SK-N-SH (cell line): ENCODE measurements around the gene TMEM212. TPM values are rescaled to one million over a fixed set of nuclear protein-coding genes. Genes with fewer than 3 reads are reported as not detected.

ENCODE experiments used
- CTCF ChIA-PET: fragments of 300-600, 350-600 bp; formaldehyde crosslinking; extraction: SDS; loops from one replicate; lab custom pipeline; 2021; lab: Yijun Ruan, JAX
- POLR2A ChIA-PET: fragments of 350-600 bp; sonication (Branson Sonifier 250); formaldehyde crosslinking; extraction: SDS; loops from one replicate; lab custom pipeline; 2020; ENCODE audit warnings: antibody characterized with exemption, inconsistent platforms; lab: Yijun Ruan, JAX
- DNase-seq: peaks from one replicate; pipeline ENCODE4 v3.0.0; 2012
- H2AFZ ChIP-seq: fragments of 200-600 bp; sonication (generic); 2 replicates; pipeline ENCODE4 v1.8.1; 2016; ENCODE audit warnings: antibody characterized with exemption, mild to moderate bottlenecking, low read depth
- H3F3A ChIP-seq: fragments of 200-600 bp; sonication (generic); replicated peaks from 2 replicates; pipeline ENCODE3; 2016; ENCODE audit warnings: antibody characterized with exemption, mild to moderate bottlenecking; ENCODE audit not compliant: insufficient read depth
- H3K27ac ChIP-seq, 2 experiments: fragments of 200-500 bp in 1 of 2; fragments of 200-600 bp in 1 of 2; sonication (Bioruptor generic) in 1 of 2; sonication (generic), shearing (Covaris generic) in 1 of 2; 2 replicates each; pipeline versions ENCODE4 v1.5.1 to v1.6.1; 2014 to 2016; ENCODE audit warnings: low read depth in 2 of 2, inconsistent platforms in 1 of 2, low read length in 1 of 2, mild to moderate bottlenecking in 1 of 2, mixed read lengths in 1 of 2
- H3K27me3 ChIP-seq: fragments of 200-600 bp; sonication (generic), shearing (Covaris generic); 2 replicates; pipeline ENCODE4 v1.6.1; 2016; ENCODE audit warnings: mixed run types; ENCODE audit not compliant: insufficient read depth
- H3K36me3 ChIP-seq, 2 experiments: fragments of 200-500 bp in 1 of 2; fragments of 200-600 bp in 1 of 2; sonication (Bioruptor generic) in 1 of 2; sonication (generic) in 1 of 2; replicated peaks in 1 of 2; 2 replicates each; pipeline versions ENCODE3 to v1.5.1; 2014 to 2016; ENCODE audit warnings: low read length in 1 of 2, mild to moderate bottlenecking in 1 of 2; ENCODE audit not compliant: insufficient read depth in 2 of 2, control insufficient read depth in 1 of 2
- H3K4me1 ChIP-seq, 2 experiments: fragments of 200-500 bp in 1 of 2; fragments of 200-600 bp in 1 of 2; sonication (Bioruptor generic) in 1 of 2; sonication (generic), shearing (Covaris generic) in 1 of 2; 2 replicates each; pipeline versions ENCODE4 v1.5.1 to v1.6.1; 2014 to 2016; ENCODE audit warnings: low read depth in 1 of 2, low read length in 1 of 2, mixed run types in 1 of 2; ENCODE audit not compliant: insufficient read depth in 2 of 2, control insufficient read depth in 1 of 2
- H3K4me2 ChIP-seq: fragments of 200-600 bp; sonication (generic), shearing (Covaris generic); 2 replicates; pipeline ENCODE4 v1.6.1; 2017; ENCODE audit warnings: mixed run types
- H3K4me3 ChIP-seq, 2 experiments: fragments of 200-500 bp in 1 of 2; fragments of 200-600 bp in 1 of 2; sonication (Bioruptor generic) in 1 of 2; sonication (generic), shearing (Covaris generic) in 1 of 2; 2 replicates each; pipeline versions ENCODE4 v1.5.1 to v1.8.1; 2014 to 2016; ENCODE audit warnings: low read depth in 2 of 2, inconsistent platforms in 1 of 2, low read length in 1 of 2, mild to moderate bottlenecking in 1 of 2, mixed read lengths in 1 of 2, moderate library complexity in 1 of 2
- H3K79me2 ChIP-seq: fragments of 200-600 bp; sonication (generic); 2 replicates; pipeline ENCODE4 v1.8.1; 2017; ENCODE audit warnings: mild to moderate bottlenecking; ENCODE audit not compliant: insufficient read depth
- H3K9ac ChIP-seq: fragments of 200-600 bp; sonication (generic); 2 replicates; pipeline ENCODE4 v1.6.1; 2017; ENCODE audit warnings: mixed run types
- H3K9me2 ChIP-seq: fragments of 200-600 bp; sonication (generic); 2 replicates; pipeline ENCODE4 v1.6.1; 2017; ENCODE audit warnings: mixed run types
- H3K9me3 ChIP-seq: fragments of 200-600 bp; sonication (generic); 2 replicates; pipeline ENCODE4 v1.6.1; 2017; ENCODE audit warnings: mixed run types, mild to moderate bottlenecking, moderate library complexity
- H4K20me1 ChIP-seq: fragments of 200-600 bp; sonication (generic); 2 replicates; pipeline ENCODE4 v1.6.1; 2017; ENCODE audit warnings: mild to moderate bottlenecking, mixed run types; ENCODE audit not compliant: insufficient read depth
- ELF1 ChIP-seq: IDR thresholded peaks from 2 replicates; pipeline ENCODE4 v1.4.0; 2012
- EP300 ChIP-seq, 2 experiments: IDR thresholded peaks; 2 replicates each; pipeline versions ENCODE4 v1.4.0 to v1.6.1; 2012; ENCODE audit warnings: borderline replicate concordance in 1 of 2, low read depth in 1 of 2, low read length in 1 of 2
- FOXJ3 ChIP-seq: sonication (generic); formaldehyde crosslinking; IDR thresholded peaks from 2 replicates; pipeline ENCODE4 v1.5.1; 2020; ENCODE audit warnings: mild to moderate bottlenecking, missing genetic modification reagents
- GABPA ChIP-seq: IDR thresholded peaks from 2 replicates; pipeline ENCODE4 v1.4.0; 2012; ENCODE audit warnings: low read depth, mild to moderate bottlenecking
- GATA2 ChIP-seq: sonication (generic); formaldehyde crosslinking; IDR thresholded peaks from 2 replicates; pipeline ENCODE4 v1.5.0; 2020; ENCODE audit warnings: mild to moderate bottlenecking, missing genetic modification reagents
- JUND ChIP-seq: IDR thresholded peaks from 2 replicates; pipeline ENCODE4 v1.4.0; 2012
- MEF2A ChIP-seq: IDR thresholded peaks from 2 replicates; pipeline ENCODE4 v1.4.0; 2012; ENCODE audit warnings: low read depth, borderline replicate concordance
- MXI1 ChIP-seq: IDR thresholded peaks from 2 replicates; pipeline ENCODE4 v1.6.1; 2012; ENCODE audit warnings: mild to moderate bottlenecking, low read depth, low read length, improper control_type of control experiment
- NFIC ChIP-seq: IDR thresholded peaks from 2 replicates; pipeline ENCODE4 v1.4.0; 2012; ENCODE audit warnings: borderline replicate concordance
- NRF1 ChIP-seq: IDR thresholded peaks from 2 replicates; pipeline ENCODE4 v1.6.1; 2012; ENCODE audit warnings: low read depth, mild to moderate bottlenecking, low read length
- RCOR1 ChIP-seq: fragments of 150-350 bp; IDR thresholded peaks from 2 replicates; pipeline ENCODE4 v1.6.1; 2017; ENCODE audit warnings: antibody characterized with exemption, low read length
- RXRA ChIP-seq: IDR thresholded peaks from 2 replicates; pipeline ENCODE4 v1.4.0; 2012; ENCODE audit warnings: low read depth, mild to moderate bottlenecking, borderline replicate concordance
- SIN3A ChIP-seq: IDR thresholded peaks from 2 replicates; pipeline ENCODE4 v1.6.1; 2012; ENCODE audit warnings: low read depth, mild to moderate bottlenecking, low read length, moderate library complexity, borderline replicate concordance
- SMC3 ChIP-seq: IDR thresholded peaks from 2 replicates; pipeline ENCODE4 v1.6.1; 2012; ENCODE audit warnings: low read depth, low read length, improper control_type of control experiment
- TAF1 ChIP-seq: IDR thresholded peaks from 2 replicates; pipeline ENCODE4 v1.6.1; 2012; ENCODE audit warnings: low read depth, mild to moderate bottlenecking, low read length, moderate library complexity, borderline replicate concordance
- TCF12 ChIP-seq: IDR thresholded peaks from 2 replicates; pipeline ENCODE4 v1.4.0; 2012
- TEAD4 ChIP-seq: IDR thresholded peaks from 2 replicates; pipeline ENCODE4 v1.4.0; 2012; ENCODE audit warnings: mild to moderate bottlenecking, borderline replicate concordance; ENCODE audit not compliant: insufficient read depth
- YY1 ChIP-seq: IDR thresholded peaks from 2 replicates; pipeline ENCODE4 v1.4.0; 2012; ENCODE audit warnings: low read depth, mild to moderate bottlenecking
- WGBS: methylation state at CpG from one replicate; pipeline ENCODE4 v1.1.6; 2017; ENCODE audit warnings: low lambda C conversion rate; 5-methylcytosine and 5-hydroxymethylcytosine counted together
- polyA plus RNA-seq, 3 experiments: library from polyadenylated mRNA; depleted of rRNA; stranded (reverse); fragments of >200 nt; gene quantifications; 2 replicates each; pipeline ENCODE4 v1.2.3, GENCODE V29; 2012
- TF ChIP-seq, protein P1 (sequence below): IDR thresholded peaks from 2 replicates; pipeline ENCODE4 v1.6.1; 2012; ENCODE audit warnings: mild to moderate bottlenecking, low read depth, low read length, moderate library complexity
- TF ChIP-seq, protein P2 (sequence below): IDR thresholded peaks from 2 replicates; pipeline ENCODE4 v1.4.0; 2012; ENCODE audit warnings: low read depth, borderline replicate concordance
- TF ChIP-seq, protein P3 (sequence below): IDR thresholded peaks from 2 replicates; pipeline ENCODE4; 2012
- TF ChIP-seq, protein P4 (sequence below): fragments of 150-350 bp; IDR thresholded peaks from 2 replicates; pipeline ENCODE4 v1.6.1; 2016; ENCODE audit warnings: mild to moderate bottlenecking, low read depth, low read length
- TF ChIP-seq, protein P5 (sequence below): fragments of 150-350 bp; IDR thresholded peaks from 2 replicates; pipeline ENCODE4 v1.6.1; 2017; ENCODE audit warnings: antibody characterized with exemption, low read length, low read depth, borderline replicate concordance

The TMEM212 gene
- polyA plus RNA-seq, 1 of the 3 experiments (the other 2 are of a cell fraction): not detected

DNA sequence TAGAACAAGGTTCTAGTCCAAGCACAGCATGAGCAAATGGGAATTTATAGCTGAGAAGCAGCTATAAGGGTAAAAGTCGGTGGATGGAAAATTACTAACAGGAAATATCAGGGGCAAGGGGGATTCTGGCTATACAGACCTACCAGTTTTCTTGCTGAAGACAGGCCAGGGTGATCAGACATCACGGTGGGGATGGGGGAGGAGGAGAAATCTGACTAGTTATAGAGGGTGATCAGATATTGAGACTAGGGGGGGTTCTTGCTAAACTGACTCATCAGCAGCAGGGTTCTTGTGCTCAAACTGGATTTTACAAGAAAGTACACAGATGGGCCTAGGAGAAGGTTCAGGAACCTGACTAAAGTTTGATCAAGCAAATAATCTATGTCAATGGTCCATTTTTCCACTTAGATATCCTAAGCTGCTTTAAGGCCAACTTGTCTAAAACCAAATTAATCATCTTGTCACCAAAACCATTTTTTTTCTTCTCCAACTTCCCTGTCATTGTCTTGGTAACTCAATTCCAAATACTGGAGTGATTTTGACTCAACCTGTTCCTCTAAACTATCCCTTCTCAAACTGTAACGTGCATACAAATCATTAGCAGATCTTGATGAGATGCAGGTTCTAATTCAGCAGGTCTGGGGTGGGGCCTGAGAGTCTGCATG, 4.6 kb downstream of the TMEM212 start (continued):
- TF ChIP-seq, protein P1, sequence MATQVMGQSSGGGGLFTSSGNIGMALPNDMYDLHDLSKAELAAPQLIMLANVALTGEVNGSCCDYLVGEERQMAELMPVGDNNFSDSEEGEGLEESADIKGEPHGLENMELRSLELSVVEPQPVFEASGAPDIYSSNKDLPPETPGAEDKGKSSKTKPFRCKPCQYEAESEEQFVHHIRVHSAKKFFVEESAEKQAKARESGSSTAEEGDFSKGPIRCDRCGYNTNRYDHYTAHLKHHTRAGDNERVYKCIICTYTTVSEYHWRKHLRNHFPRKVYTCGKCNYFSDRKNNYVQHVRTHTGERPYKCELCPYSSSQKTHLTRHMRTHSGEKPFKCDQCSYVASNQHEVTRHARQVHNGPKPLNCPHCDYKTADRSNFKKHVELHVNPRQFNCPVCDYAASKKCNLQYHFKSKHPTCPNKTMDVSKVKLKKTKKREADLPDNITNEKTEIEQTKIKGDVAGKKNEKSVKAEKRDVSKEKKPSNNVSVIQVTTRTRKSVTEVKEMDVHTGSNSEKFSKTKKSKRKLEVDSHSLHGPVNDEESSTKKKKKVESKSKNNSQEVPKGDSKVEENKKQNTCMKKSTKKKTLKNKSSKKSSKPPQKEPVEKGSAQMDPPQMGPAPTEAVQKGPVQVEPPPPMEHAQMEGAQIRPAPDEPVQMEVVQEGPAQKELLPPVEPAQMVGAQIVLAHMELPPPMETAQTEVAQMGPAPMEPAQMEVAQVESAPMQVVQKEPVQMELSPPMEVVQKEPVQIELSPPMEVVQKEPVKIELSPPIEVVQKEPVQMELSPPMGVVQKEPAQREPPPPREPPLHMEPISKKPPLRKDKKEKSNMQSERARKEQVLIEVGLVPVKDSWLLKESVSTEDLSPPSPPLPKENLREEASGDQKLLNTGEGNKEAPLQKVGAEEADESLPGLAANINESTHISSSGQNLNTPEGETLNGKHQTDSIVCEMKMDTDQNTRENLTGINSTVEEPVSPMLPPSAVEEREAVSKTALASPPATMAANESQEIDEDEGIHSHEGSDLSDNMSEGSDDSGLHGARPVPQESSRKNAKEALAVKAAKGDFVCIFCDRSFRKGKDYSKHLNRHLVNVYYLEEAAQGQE: no peak
- TF ChIP-seq, protein P2, sequence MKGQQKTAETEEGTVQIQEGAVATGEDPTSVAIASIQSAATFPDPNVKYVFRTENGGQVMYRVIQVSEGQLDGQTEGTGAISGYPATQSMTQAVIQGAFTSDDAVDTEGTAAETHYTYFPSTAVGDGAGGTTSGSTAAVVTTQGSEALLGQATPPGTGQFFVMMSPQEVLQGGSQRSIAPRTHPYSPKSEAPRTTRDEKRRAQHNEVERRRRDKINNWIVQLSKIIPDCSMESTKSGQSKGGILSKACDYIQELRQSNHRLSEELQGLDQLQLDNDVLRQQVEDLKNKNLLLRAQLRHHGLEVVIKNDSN: no peak
- TF ChIP-seq, protein P3, sequence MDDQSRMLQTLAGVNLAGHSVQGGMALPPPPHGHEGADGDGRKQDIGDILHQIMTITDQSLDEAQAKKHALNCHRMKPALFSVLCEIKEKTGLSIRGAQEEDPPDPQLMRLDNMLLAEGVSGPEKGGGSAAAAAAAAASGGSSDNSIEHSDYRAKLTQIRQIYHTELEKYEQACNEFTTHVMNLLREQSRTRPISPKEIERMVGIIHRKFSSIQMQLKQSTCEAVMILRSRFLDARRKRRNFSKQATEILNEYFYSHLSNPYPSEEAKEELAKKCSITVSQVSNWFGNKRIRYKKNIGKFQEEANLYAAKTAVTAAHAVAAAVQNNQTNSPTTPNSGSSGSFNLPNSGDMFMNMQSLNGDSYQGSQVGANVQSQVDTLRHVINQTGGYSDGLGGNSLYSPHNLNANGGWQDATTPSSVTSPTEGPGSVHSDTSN: no peak
- TF ChIP-seq MXI1 (no peak), RXRA (no peak), MEF2A (no peak), TEAD4 (no peak), SIN3A (no peak)

DNA sequence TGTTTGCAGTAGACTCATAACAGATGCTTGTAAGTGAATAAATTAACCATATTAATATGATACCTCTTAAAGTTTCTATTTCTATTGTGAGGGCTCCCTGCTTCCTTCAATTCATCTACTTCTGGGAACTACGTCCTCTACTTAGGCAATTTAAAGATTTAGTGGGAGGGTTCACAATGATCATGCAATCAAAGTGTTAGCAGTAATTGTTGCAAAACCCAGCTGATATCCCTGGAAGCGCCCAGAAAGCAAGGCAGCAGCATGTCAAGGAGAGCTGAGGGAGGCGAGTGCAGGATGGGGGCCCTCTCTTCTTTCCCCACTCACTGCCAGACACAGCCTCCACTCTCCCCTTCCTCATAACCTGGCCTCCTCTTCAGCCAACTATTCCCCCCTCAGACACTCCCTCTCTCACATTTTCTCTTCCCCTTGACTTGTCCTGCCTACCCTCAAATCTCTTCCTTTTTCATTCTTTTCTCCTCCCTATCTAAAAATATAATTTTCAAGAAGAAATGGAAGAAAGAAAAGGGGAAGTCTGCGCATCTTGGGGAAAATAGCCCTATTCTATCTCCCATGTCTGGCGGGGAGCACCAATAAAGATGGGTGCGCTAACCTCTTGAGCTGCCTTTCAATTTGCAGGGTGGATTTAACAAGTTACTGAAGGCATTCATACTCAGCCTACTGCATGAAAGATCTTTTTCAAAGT, 6.6 kb downstream of the TMEM212 start:
- Histone ChIP-seq H3K4me2 (no peak overlapping the region), H3F3A (no peaks in the 10 kb centered on the region), H3K9me2 (no peaks in the 10 kb centered on the region), H3K4me1 (peaks cover 0 to 2% of the 10 kb centered on the region in 2 experiments; a peak in 1 of 4 replicates), H3K4me3 (no peak overlapping the region), H3K9me3 (peaks cover 12% of the 10 kb centered on the region; the same call in 1 of the 2 replicates), H3K36me3 (no peaks in the 10 kb centered on the region), H3K27me3 (no peaks in the 10 kb centered on the region), H4K20me1 (no peaks in the 10 kb centered on the region), H3K79me2 (no peaks in the 10 kb centered on the region), H3K27ac (no peak overlapping the region), H2AFZ (no peak overlapping the region), H3K9ac (no peak overlapping the region)
- CTCF ChIA-PET: interaction anchor here (0.8 to 1.0 kb wide), 3 partner anchors 9 to 813 kb away, joined by 3 to 4 read pairs (median 3); no protein-coding TSS in a partner anchor
- TF ChIP-seq TEAD4 (no peak), SMC3 (no peak), SIN3A (no peak), YY1 (no peak), MXI1 (no peak), ELF1 (no peak), EP300 (IDR thresholded peaks at IDR 0.05; ENCODE audit: borderline replicate concordance in 1 of 2, low read depth in 1 of 2, low read length in 1 of 2) (no peak), NFIC (no peak), FOXJ3 (no peak), NRF1 (no peak), TAF1 (no peak), JUND (no peak), TCF12 (no peak), RCOR1 (no peak), MEF2A (no peak), GATA2 (CRISPR knock-in tag) (no peak), GABPA (no peak)
- TF ChIP-seq, protein P4, sequence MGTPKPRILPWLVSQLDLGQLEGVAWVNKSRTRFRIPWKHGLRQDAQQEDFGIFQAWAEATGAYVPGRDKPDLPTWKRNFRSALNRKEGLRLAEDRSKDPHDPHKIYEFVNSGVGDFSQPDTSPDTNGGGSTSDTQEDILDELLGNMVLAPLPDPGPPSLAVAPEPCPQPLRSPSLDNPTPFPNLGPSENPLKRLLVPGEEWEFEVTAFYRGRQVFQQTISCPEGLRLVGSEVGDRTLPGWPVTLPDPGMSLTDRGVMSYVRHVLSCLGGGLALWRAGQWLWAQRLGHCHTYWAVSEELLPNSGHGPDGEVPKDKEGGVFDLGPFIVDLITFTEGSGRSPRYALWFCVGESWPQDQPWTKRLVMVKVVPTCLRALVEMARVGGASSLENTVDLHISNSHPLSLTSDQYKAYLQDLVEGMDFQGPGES: no peak
- TF ChIP-seq, protein P5, sequence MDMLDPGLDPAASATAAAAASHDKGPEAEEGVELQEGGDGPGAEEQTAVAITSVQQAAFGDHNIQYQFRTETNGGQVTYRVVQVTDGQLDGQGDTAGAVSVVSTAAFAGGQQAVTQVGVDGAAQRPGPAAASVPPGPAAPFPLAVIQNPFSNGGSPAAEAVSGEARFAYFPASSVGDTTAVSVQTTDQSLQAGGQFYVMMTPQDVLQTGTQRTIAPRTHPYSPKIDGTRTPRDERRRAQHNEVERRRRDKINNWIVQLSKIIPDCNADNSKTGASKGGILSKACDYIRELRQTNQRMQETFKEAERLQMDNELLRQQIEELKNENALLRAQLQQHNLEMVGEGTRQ: no peak
- POLR2A ChIA-PET: no interaction called here
- 91% methylated on average over 6 of the region's 6 CpGs for WGBS
- no peak for DNase-seq
